Sigmoid colon (tissue), 7 donors: Measurements from ENCODE around the gene PRDM16. TPM values are rescaled to one million over a fixed set of nuclear protein-coding genes. Genes with fewer than 3 reads are reported as not detected.

Experiments used
- DNase-seq: peaks from one replicate; pipeline ENCODE4 v3.0.0-alpha.2; 2019
- H3K27ac ChIP-seq, 4 donors: fragments of 200-600 bp; sonication (generic); one replicate each; pipeline ENCODE4 v1.5.1; 2016 to 2019; ENCODE audit warnings: mild to moderate bottlenecking in 1 of 4
- H3K27me3 ChIP-seq, 3 donors: fragments of 200-600 bp; sonication (generic); one replicate each; pipeline ENCODE4 v1.5.1; 2019; ENCODE audit warnings: mild to moderate bottlenecking in 1 of 3
- H3K36me3 ChIP-seq, 4 donors: fragments of 200-600 bp; sonication (generic); one replicate each; pipeline ENCODE4 v1.5.1; 2016 to 2019
- H3K4me1 ChIP-seq, 4 donors: fragments of 200-600 bp; sonication (generic); one replicate each; pipeline ENCODE4 v1.5.1; 2017 to 2019
- H3K4me3 ChIP-seq, 4 donors: fragments of 200-600 bp; sonication (generic); one replicate each; pipeline ENCODE4 v1.5.1; 2017 to 2019; ENCODE audit warnings: mild to moderate bottlenecking in 2 of 4, moderate library complexity in 1 of 4
- H3K9me3 ChIP-seq, 4 donors: fragments of 200-600 bp in 3 of 4; sonication (generic) in 3 of 4; one replicate each; pipeline versions ENCODE4 v1.5.1 to v1.6.1; 2013 to 2019
- EP300 ChIP-seq, 4 donors: sonication (generic); formaldehyde crosslinking; IDR thresholded peaks; one replicate each; pipeline ENCODE4 v1.6.1; 2017; ENCODE audit warnings: antibody characterized with exemption in 4 of 4
- POLR2A ChIP-seq, 2 donors: fragments of 450-650 bp; IDR thresholded peaks; one replicate each; pipeline ENCODE4 v1.6.1; 2016; ENCODE audit warnings: antibody characterized with exemption in 2 of 2, mild to moderate bottlenecking in 2 of 2, moderate library complexity in 2 of 2
- POLR2AphosphoS5 ChIP-seq, 4 donors: sonication (generic); formaldehyde crosslinking; IDR thresholded peaks; one replicate each; pipeline ENCODE4 v1.6.1; 2017; ENCODE audit warnings: antibody characterized with exemption in 4 of 4
- WGBS, 2 donors: extraction: QIAGEN DNeasy Blood & Tissue Kit; methylation state at CpG; one replicate each; pipeline ENCODE4 v1.1.7; 2013; 5-methylcytosine and 5-hydroxymethylcytosine counted together
- intact Hi-C: fragments of 100-400 bp; cut with DNase I; formaldehyde crosslinking; loops from one replicate; pipeline ENCODE4 v1.15.1; 2023
- polyA plus RNA-seq, 3 donors: library from polyadenylated mRNA; stranded (reverse); fragments of 200-250 nt; gene quantifications; one replicate each; pipeline ENCODE4 v1.2.3, GENCODE V29; 2013
- total RNA-seq, 4 donors: library from RNA; depleted of rRNA; stranded (reverse); fragments of >200 nt; gene quantifications; one replicate each; pipeline ENCODE4 v1.1.0, GENCODE V29; 2016
- TF ChIP-seq, protein P1 (sequence below), 4 experiments: fragments of 450-650 bp in 3 of 4; fragments of 200-600 bp in 1 of 4; IDR thresholded peaks; one replicate each; pipeline ENCODE4 v1.5.1; 2016 to 2019; ENCODE audit warnings: antibody characterized with exemption in 4 of 4, mild to moderate bottlenecking in 3 of 4, moderate library complexity in 2 of 4
- donor health status: healthy with polysubstance abuse.
- donor health status: Bipolar disorder and iron deficiency.
- donor health status: healthy.

Gene PRDM16
- total and polyA plus RNA-seq, 7 donors, result under 0.01 to 1.7 (median 0.49) TPM

DNA sequence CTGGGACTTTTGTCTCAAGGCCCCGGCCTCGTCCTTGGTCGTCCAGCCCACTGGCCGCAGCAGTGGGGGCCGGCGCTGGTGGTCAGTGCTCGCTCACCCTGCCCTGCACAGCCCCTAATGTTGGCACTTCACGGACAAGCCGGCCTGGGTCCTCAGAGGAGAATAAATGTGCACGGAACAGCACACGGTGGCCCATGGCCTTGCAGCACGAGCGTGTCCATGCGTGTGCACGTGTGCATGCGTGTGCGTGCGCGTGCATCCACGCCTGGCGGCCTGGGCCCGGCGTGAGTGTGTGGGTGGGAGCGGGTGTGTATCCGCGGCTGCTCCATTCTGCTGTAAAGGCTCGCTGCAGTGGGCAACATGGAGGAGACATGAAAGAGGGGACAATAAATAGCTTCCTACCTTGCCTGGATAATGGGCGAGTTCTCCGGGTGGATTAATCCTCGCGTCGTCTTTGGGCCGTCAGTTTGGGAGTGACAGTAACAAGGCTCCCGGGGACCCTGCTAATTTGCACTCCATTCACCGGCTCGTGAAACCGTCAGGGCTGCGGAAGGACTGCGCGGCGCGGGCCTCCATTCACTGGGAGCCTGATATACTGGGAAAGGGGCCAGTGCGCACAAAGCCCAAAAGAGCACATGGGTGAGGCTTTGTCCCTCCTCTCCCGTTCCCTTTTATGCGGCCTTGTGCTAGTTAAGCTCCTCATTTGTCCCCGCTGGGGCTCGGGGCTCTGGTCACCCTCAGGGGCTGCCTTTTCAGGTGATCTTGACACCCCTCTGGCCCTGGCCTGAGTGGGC is 142.8 kb downstream of the PRDM16 start:
- peaks cover 0 to 10% (median 3%) of the 10 kb centered on the region in 4 donors for H3K4me1 ChIP-seq
- no peak for DNase-seq
- H3K27ac ChIP-seq, result no peak overlapping the region
- peaks cover 0 to 25% (median 11%) of the 10 kb centered on the region in 3 donors for H3K27me3 ChIP-seq
- H3K9me3 ChIP-seq, result no peaks in the 10 kb centered on the region
- H3K36me3 ChIP-seq, result no peaks in the 10 kb centered on the region
- 94 to 96% methylated on average over 47 of the region's 47 CpGs for WGBS, 2 donors
- intact Hi-C loops, result no loop called here
- no peak for TF ChIP-seq EP300 (IDR thresholded peaks at IDR 0.05)
- TF ChIP-seq, protein P1, sequence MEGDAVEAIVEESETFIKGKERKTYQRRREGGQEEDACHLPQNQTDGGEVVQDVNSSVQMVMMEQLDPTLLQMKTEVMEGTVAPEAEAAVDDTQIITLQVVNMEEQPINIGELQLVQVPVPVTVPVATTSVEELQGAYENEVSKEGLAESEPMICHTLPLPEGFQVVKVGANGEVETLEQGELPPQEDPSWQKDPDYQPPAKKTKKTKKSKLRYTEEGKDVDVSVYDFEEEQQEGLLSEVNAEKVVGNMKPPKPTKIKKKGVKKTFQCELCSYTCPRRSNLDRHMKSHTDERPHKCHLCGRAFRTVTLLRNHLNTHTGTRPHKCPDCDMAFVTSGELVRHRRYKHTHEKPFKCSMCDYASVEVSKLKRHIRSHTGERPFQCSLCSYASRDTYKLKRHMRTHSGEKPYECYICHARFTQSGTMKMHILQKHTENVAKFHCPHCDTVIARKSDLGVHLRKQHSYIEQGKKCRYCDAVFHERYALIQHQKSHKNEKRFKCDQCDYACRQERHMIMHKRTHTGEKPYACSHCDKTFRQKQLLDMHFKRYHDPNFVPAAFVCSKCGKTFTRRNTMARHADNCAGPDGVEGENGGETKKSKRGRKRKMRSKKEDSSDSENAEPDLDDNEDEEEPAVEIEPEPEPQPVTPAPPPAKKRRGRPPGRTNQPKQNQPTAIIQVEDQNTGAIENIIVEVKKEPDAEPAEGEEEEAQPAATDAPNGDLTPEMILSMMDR (IDR thresholded peaks at IDR 0.05), result no peak
- no peak for TF ChIP-seq POLR2A (IDR thresholded peaks at IDR 0.05)
- H3K4me3 ChIP-seq, result no peak overlapping the region

GRCh38 chr1:3212453-3213355 is 143.7 kb downstream of the PRDM16 start:
- Histone ChIP-seq H3K4me1 (peaks cover 0 to 14% (median 12%) of the 10 kb centered on the region in 4 donors), H3K27me3 (peaks cover 0 to 34% (median 11%) of the 10 kb centered on the region in 3 donors), H3K36me3 (no peaks in the 10 kb centered on the region), H3K4me3 (no peak overlapping the region), H3K27ac (no peak overlapping the region), H3K9me3 (no peaks in the 10 kb centered on the region)
- intact Hi-C loops, result no loop called here
- WGBS, 2 donors, result 91 to 95% methylated on average over 34 of the region's 34 CpGs
- no peak for DNase-seq
- TF ChIP-seq POLR2AphosphoS5 (IDR thresholded peaks at IDR 0.05) (no peak), POLR2A (IDR thresholded peaks at IDR 0.05) (no peak), EP300 (IDR thresholded peaks at IDR 0.05) (no peak)
- TF ChIP-seq, protein P1 (IDR thresholded peaks at IDR 0.05), result no peak

DNA sequence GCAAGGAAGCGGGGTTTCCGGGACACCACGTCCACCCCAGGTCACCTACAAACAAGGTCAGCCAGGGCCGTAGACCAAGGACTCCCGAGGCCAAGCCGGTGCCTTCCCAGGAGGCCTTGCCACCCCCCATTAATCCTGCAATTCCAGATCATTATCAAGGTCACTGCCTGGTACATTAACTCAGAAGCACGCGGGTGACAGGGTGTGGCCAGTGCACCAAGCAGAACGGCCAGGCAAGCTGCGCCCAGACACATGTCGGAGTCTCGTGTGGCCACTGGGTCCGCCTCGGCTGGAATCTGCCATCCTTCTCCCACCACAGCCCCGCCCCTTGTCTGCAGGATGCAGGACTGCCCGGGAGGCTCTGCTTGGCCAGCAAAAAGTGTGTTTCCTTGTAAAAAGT is 144.7 kb downstream of the PRDM16 start:
- H3K4me3 ChIP-seq, result no peak overlapping the region
- H3K4me1 ChIP-seq, result peaks cover 0 to 24% (median 22%) of the 10 kb centered on the region in 4 donors
- TF ChIP-seq, protein P1 (IDR thresholded peaks at IDR 0.05), result no peak
- no peak for TF ChIP-seq EP300 (IDR thresholded peaks at IDR 0.05)
- no peak for TF ChIP-seq POLR2AphosphoS5 (IDR thresholded peaks at IDR 0.05)
- no peak for TF ChIP-seq POLR2A (IDR thresholded peaks at IDR 0.05)
- DNase-seq, result no peak
- 30 to 71% methylated on average over 16 of the region's 16 CpGs for WGBS, 2 donors
- intact Hi-C loops, result no loop called here
- no peaks in the 10 kb centered on the region for H3K9me3 ChIP-seq
- H3K36me3 ChIP-seq, result no peaks in the 10 kb centered on the region
- H3K27ac ChIP-seq, result no peak overlapping the region
- peaks cover 0 to 43% (median 11%) of the 10 kb centered on the region in 3 donors for H3K27me3 ChIP-seq

- H3K36me3 ChIP-seq, result no peaks in the 10 kb centered on the region
- H3K4me1 ChIP-seq, result peaks cover 0 to 38% (median 30%) of the 10 kb centered on the region in 4 donors
- no peaks in the 10 kb centered on the region for H3K9me3 ChIP-seq
- H3K27me3 ChIP-seq, result peaks cover 0 to 60% (median 11%) of the 10 kb centered on the region in 3 donors
- intact Hi-C loops, result no loop called here
- no peak for DNase-seq
- no peak overlapping the region for H3K4me3 ChIP-seq
- no peak overlapping the region for H3K27ac ChIP-seq
- TF ChIP-seq POLR2A (IDR thresholded peaks at IDR 0.05) (no peak), POLR2AphosphoS5 (IDR thresholded peaks at IDR 0.05) (no peak), EP300 (IDR thresholded peaks at IDR 0.05) (no peak)
- TF ChIP-seq, protein P1 (IDR thresholded peaks at IDR 0.05), result no peak
- WGBS, 2 donors, result 69 to 86% methylated on average over 27 of the region's 27 CpGs
Observed at GRCh38 chr1:3215198-3216014, 146.4 kb downstream of the PRDM16 start.
